ENCODE data around the gene PLEKHA5.
A peak's percentile ranks its signal among the peaks of the same experiment; 100 is the strongest.
"Not testable (repeated sequence)": the region's sequence is repeated elsewhere in the genome, so short reads cannot be mapped to it uniquely, and the experiment has no call there.

PLEKHA5 gene

GRCh38 chr12:19203539-19204506 is 74.3 kb downstream of the PLEKHA5 start:
- DNase-seq: no peak

- no peak for DNase-seq
These were observed 75.6 kb downstream of the PLEKHA5 start for GRCh38 chr12:19205120-19205519.

- no peak for DNase-seq
These were observed 77.1 kb downstream of the PLEKHA5 start for GRCh38 chr12:19206493-19207077.

DNA sequence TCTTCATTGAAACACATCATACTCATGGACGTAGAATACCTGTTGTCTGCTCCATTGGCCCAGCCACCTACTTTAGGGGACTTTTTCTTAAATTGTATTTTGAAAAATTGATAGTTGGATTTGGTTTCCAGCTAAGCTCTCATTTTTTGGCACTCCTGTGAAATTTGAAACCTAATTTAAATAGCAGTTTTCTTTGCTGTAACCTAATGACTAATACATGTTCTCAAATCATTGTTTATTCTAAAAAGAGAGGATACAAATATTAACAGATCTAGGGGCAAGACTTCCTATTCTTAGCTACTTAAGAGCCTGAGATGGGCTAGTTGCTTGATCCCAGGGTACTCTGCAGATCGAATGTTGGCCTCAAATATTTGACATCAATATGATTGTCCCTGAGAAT is 78.9 kb downstream of the PLEKHA5 start:
- no peak for DNase-seq

DNA sequence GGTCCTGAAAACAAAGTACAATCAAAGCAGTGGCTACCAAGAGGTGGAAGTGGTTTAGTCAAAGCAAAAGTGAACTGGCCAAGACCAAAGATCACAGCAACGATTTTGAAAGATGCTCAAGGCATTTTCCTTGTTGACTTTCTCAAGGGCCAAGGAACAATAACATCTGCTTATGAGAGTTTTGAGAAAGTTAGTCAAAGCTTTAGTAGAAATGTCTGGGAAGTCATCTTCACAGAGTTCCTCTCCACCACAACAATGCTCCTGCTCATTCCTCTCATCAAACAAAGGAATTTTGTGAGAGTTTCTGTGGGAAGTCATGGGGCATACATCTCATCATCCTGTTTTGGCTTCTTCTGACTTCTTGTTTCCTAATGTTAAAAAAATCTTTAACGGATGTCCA is 80.1 kb downstream of the PLEKHA5 start:
- no peak for DNase-seq

- no peak for DNase-seq
These were observed 82.3 kb downstream of the PLEKHA5 start for GRCh38 chr12:19211802-19212201.

DNA sequence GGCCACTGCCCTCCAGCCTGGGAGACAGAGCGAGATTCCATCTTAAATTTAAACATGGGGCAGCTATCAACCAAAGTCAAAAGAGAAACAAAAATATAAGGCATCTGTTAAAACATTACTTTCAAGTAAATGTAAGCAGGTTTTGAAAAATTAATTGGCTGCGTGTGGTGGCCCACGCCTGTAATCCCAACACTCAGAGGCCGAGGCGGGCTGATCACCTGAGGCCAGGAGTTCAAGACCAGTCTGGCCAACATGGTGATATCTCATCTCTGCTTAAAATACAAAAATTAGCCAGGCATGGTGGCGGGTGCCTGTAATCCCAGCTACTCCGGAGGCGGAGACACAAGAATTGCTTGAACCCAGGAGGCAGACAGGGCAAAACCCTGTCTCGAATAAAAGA is 82.7 kb downstream of the PLEKHA5 start:
- no peak for DNase-seq

DNA sequence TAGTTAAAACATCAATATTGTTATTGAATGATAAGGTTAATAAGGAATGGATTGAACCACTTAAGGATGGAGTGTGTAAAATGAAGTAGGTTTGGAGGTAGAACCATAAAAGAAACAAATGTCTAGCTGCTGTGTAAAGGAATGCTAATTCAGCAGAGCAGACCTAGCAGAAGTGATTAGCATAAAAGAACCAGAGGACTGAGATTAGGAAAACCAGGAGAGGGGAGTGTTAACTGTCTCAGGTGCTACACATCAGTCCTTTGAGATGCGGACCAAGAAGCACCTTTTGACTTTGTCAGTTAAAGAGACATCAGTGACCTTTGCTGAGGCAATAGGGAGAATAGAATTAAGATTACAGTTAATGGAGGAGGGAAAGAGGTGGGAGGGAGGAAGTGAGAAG is 84.5 kb downstream of the PLEKHA5 start:
- DNase-seq: no peak

DNA sequence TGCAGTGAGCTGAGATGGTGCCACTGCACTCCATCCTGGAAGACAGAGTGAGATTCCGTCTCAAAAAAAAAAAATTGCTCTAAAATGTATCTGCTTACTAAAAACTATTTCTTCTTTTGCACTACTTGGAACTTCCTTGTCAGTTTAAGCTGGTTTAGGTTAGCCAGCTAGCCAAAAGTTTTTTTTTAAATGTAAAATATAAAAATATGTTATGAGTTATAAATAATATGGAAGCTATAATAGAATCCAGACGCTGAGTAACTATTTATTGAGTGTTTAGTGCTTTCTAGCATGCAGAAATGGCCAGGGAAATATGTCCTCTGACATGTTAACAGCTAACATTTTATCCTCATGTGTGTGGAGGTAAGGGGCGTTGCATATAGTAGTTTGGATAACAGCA is 85.6 kb downstream of the PLEKHA5 start:
- no peak for DNase-seq

GRCh38 chr12:19217446-19217845 is 87.9 kb downstream of the PLEKHA5 start:
- no peak for DNase-seq

- DNase-seq: no peak
These were observed 90.7 kb downstream of the PLEKHA5 start for GRCh38 chr12:19220205-19220604.

DNA sequence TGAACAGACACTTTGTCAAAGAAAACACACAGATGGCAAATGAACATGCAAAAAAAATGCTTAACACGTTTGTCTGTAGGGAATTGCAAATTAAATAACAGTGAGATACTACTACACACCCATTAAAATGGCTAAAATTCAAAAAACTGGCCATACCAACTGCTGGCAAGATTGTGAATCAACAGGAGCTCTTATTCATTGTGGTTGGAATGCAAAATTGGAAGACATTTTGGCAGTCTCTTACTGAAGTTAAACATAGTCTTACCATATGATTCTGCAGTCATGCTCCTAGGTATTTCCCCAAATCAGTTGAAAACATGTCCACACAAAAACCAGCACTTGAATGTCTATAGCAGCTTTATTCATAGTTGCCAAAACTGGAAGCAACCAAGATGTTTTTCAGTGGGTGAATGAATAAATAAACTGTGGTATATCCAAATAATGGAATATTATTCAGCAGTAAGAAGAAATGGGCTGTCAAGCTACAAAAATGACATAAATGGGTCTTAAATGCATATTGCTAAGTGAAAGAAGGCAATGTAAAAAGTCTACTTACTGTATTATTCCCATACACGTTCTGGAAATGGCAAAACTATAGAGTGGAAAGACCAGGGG is 91.4 kb downstream of the PLEKHA5 start:
- DNase-seq: no peak

GRCh38 chr12:19222558-19222957 is 93.0 kb downstream of the PLEKHA5 start:
- no peak for DNase-seq

- peak in 1 of 14 donors; percentile 12 for DNase-seq
These were observed 93.5 kb downstream of the PLEKHA5 start for GRCh38 chr12:19223018-19223417.

DNA sequence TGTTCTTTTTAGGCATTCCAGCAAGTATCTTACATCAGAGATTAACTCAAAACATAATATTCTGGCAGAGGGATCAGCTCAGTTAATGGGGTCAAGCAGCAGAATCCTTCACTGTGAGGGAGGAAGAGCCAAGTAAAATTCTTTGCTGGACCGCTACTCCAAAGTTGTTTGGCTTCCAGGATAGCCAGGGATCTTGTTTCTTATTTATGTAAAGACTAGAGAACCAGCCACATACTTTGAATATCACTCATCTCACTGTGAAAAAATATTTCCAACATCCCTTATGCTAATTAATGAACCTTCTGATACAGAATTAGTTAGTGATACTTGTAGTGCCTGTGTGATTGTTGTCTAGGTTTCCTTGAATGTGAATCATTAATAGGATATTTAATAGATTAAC is 94.2 kb downstream of the PLEKHA5 start:
- no peak for DNase-seq

GRCh38 chr12:19224746-19225145 is 95.2 kb downstream of the PLEKHA5 start:
- DNase-seq: no peak

DNA sequence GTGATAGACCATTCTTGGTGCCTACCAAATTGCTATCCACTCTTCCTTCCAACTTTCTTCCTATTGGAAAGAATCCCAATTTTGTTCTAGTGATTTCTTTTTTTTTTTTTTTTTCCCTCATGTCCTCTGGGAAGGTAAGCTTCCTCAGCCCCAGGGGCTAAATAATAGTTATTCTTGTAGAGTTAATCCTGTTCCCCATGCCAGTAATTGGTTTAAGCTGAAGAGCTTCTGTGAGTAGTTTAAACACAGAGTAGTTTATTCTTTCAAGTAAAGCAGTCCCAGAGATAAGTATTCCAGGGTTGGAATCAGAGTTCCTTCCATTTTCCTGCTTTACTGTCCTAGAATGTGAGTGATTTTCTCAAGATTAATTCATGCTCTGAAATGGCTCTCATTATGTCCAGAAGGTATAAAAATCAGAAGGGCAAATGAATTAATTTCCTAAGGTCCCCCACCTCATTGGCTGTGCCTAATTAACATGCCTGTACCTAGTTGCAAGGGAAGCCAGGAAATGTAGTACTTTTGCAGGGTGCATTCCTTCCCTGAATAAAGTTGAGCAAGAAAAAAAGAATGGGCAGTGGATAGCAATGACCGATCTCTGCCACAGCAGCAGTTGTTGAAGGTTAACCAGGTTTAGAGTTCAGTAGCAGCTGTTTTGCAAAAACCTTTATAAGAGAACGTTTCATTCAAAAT is 97.8 kb downstream of the PLEKHA5 start:
- no peak for DNase-seq

DNA sequence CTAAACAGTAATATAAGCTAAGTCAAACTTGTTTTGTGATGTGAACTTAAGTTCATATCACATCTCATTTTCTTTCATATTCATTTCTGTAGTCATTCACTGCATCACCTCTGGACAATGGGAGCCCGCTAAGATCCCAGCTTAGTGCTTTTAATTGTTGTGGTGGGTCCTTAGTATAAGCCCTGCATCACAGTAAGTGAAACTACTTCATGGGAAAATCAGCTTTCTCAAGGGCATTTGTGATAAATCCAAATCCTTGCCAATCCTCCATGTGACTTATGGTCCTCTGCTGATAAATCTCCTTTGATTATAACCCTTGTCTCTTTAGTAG is 98.3 kb downstream of the PLEKHA5 start:
- DNase-seq: no peak

GRCh38 chr12:19229021-19229420 is 99.5 kb downstream of the PLEKHA5 start:
- DNase-seq: not testable (repeated sequence)

GRCh38 chr12:19230299-19230866 is 100.8 kb downstream of the PLEKHA5 start:
- no peak for DNase-seq

DNA sequence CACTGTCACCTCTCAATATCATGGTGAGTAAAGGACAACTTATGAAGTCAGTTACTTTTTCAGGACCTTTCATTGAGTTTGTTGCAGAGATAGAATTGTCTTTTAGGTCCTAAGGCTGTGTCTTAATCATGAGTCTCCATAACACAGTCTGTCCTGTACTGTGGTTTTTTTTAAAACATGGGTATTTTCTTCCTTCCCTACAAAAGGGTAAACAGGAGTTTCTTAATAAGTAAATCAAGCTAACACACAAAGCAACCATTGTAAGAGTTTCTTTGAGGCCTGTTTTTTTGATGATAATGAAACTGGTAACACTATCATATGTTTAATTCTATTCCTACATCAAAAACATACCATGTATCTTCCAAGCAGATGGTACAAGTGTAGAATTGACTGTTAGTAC is 101.4 kb downstream of the PLEKHA5 start:
- no peak for DNase-seq

DNA sequence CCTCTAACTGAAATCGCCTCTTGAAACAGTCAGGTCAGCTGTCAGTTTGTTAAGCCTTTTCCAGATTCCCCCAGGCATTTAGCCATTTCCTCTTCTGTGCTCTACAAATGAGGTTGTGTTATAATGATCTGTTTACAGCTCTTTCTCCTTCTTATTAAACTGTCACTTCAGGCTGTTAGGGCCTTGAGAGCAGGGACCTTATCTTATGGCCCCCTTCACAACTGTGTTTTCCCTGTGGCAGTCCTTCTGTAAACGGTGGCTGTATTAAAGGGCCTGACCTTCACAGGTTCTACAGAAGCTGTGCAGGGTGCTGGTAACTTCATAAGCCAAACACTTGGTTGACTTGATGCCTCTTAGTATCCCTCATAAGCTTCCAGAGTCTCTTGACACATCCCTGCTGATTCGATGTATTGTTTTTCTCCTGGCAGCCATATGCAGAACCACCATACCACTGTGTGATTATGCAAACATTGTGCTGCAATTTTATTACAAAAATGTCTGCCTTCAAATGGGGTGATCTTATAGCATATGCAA is 104.7 kb downstream of the PLEKHA5 start:
- DNase-seq: peak in 2 of 14 donors; percentile 2 to 7
